ENCODE measurements around the gene FGGY.

DNA sequence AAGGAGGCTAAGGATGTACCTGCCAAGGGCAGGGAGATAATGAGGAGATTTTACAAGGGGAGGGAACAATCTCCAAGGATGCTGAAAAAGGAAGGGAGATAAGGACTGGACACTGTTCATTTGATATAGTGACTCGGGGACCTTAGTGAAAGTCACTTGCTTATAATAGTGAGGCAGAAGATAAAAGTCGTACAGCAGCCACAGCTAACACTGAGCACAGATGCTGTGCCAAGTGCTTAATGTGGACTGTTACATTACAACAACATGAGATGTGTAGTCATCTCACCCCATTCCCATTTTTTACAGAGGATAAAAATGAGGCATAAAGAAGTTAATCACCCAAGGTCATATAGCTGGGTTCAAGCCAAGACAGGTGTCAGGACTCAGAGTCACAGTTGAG, 181.9 kb downstream of the FGGY start:
- TF ChIP-seq, protein P1, sequence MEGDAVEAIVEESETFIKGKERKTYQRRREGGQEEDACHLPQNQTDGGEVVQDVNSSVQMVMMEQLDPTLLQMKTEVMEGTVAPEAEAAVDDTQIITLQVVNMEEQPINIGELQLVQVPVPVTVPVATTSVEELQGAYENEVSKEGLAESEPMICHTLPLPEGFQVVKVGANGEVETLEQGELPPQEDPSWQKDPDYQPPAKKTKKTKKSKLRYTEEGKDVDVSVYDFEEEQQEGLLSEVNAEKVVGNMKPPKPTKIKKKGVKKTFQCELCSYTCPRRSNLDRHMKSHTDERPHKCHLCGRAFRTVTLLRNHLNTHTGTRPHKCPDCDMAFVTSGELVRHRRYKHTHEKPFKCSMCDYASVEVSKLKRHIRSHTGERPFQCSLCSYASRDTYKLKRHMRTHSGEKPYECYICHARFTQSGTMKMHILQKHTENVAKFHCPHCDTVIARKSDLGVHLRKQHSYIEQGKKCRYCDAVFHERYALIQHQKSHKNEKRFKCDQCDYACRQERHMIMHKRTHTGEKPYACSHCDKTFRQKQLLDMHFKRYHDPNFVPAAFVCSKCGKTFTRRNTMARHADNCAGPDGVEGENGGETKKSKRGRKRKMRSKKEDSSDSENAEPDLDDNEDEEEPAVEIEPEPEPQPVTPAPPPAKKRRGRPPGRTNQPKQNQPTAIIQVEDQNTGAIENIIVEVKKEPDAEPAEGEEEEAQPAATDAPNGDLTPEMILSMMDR (IDR thresholded peaks at IDR 0.05), result no peak
- no peak for TF ChIP-seq POLR2A (IDR thresholded peaks at IDR 0.05)
